HEK293T (cell line): ENCODE data around the gene RAD51B.

Source experiments
- CTCF ChIA-PET: fragments of 350-600 bp; formaldehyde crosslinking; extraction: SDS; loops from one replicate; lab custom pipeline; 2021; ENCODE audit warnings: antibody characterized with exemption, inconsistent platforms; lab: Yijun Ruan, JAX
- POLR2A ChIA-PET: fragments of 350-600 bp; formaldehyde crosslinking; extraction: SDS; loops from one replicate; lab custom pipeline; 2020; ENCODE audit warnings: antibody characterized with exemption, inconsistent platforms; lab: Yijun Ruan, JAX
- DNase-seq: peaks from one replicate; pipeline ENCODE4 v3.0.0; 2012; ENCODE audit warnings: mixed read lengths; ENCODE audit errors: extremely low spot score
- ARNT ChIP-seq: fragments of 450-650 bp; IDR thresholded peaks from 2 replicates; pipeline ENCODE4 v1.6.1; 2017; ENCODE audit warnings: mild to moderate bottlenecking
- BHLHE40 ChIP-seq: fragments of 450-650 bp; IDR thresholded peaks from 2 replicates; pipeline ENCODE4 v1.6.1; 2016; ENCODE audit warnings: mild to moderate bottlenecking, moderate library complexity, borderline replicate concordance
- CTBP1 ChIP-seq: fragments of 450-650 bp; IDR thresholded peaks from 2 replicates; pipeline ENCODE4 v1.6.1; 2016; ENCODE audit warnings: borderline replicate concordance
- ELF4 ChIP-seq: fragments of 450-650 bp; IDR thresholded peaks from 2 replicates; pipeline ENCODE4 v1.6.1; 2017; ENCODE audit warnings: antibody characterized with exemption
- FOXA1 ChIP-seq: fragments of 450-650 bp; IDR thresholded peaks from 2 replicates; pipeline ENCODE4 v1.6.1; 2016; ENCODE audit warnings: mild to moderate bottlenecking
- FOXK2 ChIP-seq: fragments of 450-650 bp; IDR thresholded peaks from 2 replicates; pipeline ENCODE4 v1.6.1; 2016; ENCODE audit warnings: mild to moderate bottlenecking
- FOXM1 ChIP-seq: fragments of 450-650 bp; IDR thresholded peaks from 2 replicates; pipeline ENCODE4 v1.6.1; 2017; ENCODE audit warnings: mild to moderate bottlenecking, borderline replicate concordance
- HDGF ChIP-seq: fragments of 450-650 bp; IDR thresholded peaks from 2 replicates; pipeline ENCODE4 v1.6.1; 2017; ENCODE audit warnings: antibody characterized with exemption, borderline replicate concordance
- L3MBTL2 ChIP-seq: fragments of 450-650 bp; conservative IDR thresholded peaks from 2 replicates; pipeline ENCODE4 v1.6.1; 2016; ENCODE audit warnings: mild to moderate bottlenecking
- LEF1 ChIP-seq: fragments of 450-650 bp; IDR thresholded peaks from 2 replicates; pipeline ENCODE4 v1.6.1; 2017; ENCODE audit warnings: mild to moderate bottlenecking, borderline replicate concordance
- NFRKB ChIP-seq: fragments of 450-650 bp; IDR thresholded peaks from 2 replicates; pipeline ENCODE4 v1.6.1; 2016; ENCODE audit warnings: mild to moderate bottlenecking, moderate library complexity
- PKNOX1 ChIP-seq: fragments of 450-650 bp; IDR thresholded peaks from 2 replicates; pipeline ENCODE4 v1.6.1; 2016
- SP1 ChIP-seq: fragments of 450-650 bp; IDR thresholded peaks from 2 replicates; pipeline ENCODE4 v1.6.1; 2017
- SUZ12 ChIP-seq: fragments of 450-650 bp; IDR thresholded peaks from 2 replicates; pipeline ENCODE4 v1.6.1; 2016; ENCODE audit warnings: mild to moderate bottlenecking
- TARDBP ChIP-seq: fragments of 450-650 bp; IDR thresholded peaks from 2 replicates; pipeline ENCODE4 v1.6.1; 2016
- ZNF384 ChIP-seq: fragments of 450-650 bp; IDR thresholded peaks from 2 replicates; pipeline ENCODE4 v1.6.1; 2016

The RAD51B gene

GRCh38 chr14:68281497-68281896, 461.9 kb downstream of the RAD51B start:
- DNase-seq: no peak
- CTCF ChIA-PET: no interaction called here
- POLR2A ChIA-PET: no interaction called here
- TF ChIP-seq ZNF384 (no peak), TARDBP (no peak), LEF1 (no peak), BHLHE40 (no peak)

- no peak for DNase-seq
- TF ChIP-seq CTBP1 (no peak), LEF1 (no peak)
- CTCF ChIA-PET: no interaction called here
- POLR2A ChIA-PET: no interaction called here
These were observed 463.1 kb downstream of the RAD51B start for GRCh38 chr14:68282479-68283377.

GRCh38 chr14:68283378-68284123, 464.0 kb downstream of the RAD51B start:
- CTCF ChIA-PET: interaction anchor here (0.6 kb wide), 1 partner anchor 610 kb away, joined by 3 read pairs; no protein-coding TSS in a partner anchor
- DNase-seq: no peak
- no peak for TF ChIP-seq ELF4
- no peak for TF ChIP-seq ARNT
- no peak for TF ChIP-seq CTBP1
- POLR2A ChIA-PET: no interaction called here

- no peak for TF ChIP-seq LEF1
- TF ChIP-seq HDGF: no peak
- no peak for TF ChIP-seq SUZ12
- TF ChIP-seq ELF4: no peak
- no peak for TF ChIP-seq PKNOX1
- no peak for TF ChIP-seq ZNF384
- no peak for TF ChIP-seq L3MBTL2
- no peak for TF ChIP-seq TARDBP
- TF ChIP-seq BHLHE40: no peak
- TF ChIP-seq NFRKB: no peak
- no peak for TF ChIP-seq SP1
- TF ChIP-seq CTBP1: no peak
- no peak for DNase-seq
- ChIA-PET CTCF (interaction anchor here (0.6 kb wide), 1 partner anchor 611 kb away, joined by 3 read pairs; no protein-coding TSS in a partner anchor), POLR2A (no interaction called here)
These were observed 464.8 kb downstream of the RAD51B start for GRCh38 chr14:68284333-68284732.

- no peak for DNase-seq
- no peak for TF ChIP-seq FOXA1
- no peak for TF ChIP-seq TARDBP
- no peak for TF ChIP-seq L3MBTL2
- TF ChIP-seq ELF4: no peak
- TF ChIP-seq FOXM1: no peak
- no peak for TF ChIP-seq HDGF
- no peak for TF ChIP-seq CTBP1
- no peak for TF ChIP-seq SUZ12
- TF ChIP-seq ZNF384: no peak
- CTCF ChIA-PET: no interaction called here
- POLR2A ChIA-PET: no interaction called here
These were observed 465.3 kb downstream of the RAD51B start for GRCh38 chr14:68284834-68285233.

- CTCF ChIA-PET: no interaction called here
- DNase-seq: no peak
- no peak for TF ChIP-seq FOXK2
- no peak for TF ChIP-seq HDGF
- TF ChIP-seq NFRKB: no peak
- no peak for TF ChIP-seq ARNT
- TF ChIP-seq ZNF384: no peak
- TF ChIP-seq TARDBP: no peak
- no peak for TF ChIP-seq FOXA1
- TF ChIP-seq BHLHE40: no peak
- TF ChIP-seq FOXM1: no peak
- no peak for TF ChIP-seq L3MBTL2
- no peak for TF ChIP-seq ELF4
- TF ChIP-seq CTBP1: no peak
- no peak for TF ChIP-seq SUZ12
- TF ChIP-seq LEF1: no peak
- TF ChIP-seq PKNOX1: no peak
- no peak for TF ChIP-seq SP1
- POLR2A ChIA-PET: interaction anchor here (1.0 kb wide), 1 partner anchor 10 kb away, joined by 3 read pairs; no protein-coding TSS in a partner anchor
These were observed 466.0 kb downstream of the RAD51B start for GRCh38 chr14:68285421-68286179.
